Activated CD8-positive, alpha-beta memory T cell treated with anti-CD3 and anti-CD28 coated beads for 48 hours (primary cell): ENCODE measurements around the gene VIPR2.
"Not testable (repeated sequence)": the region's sequence is repeated elsewhere in the genome, so short reads cannot be mapped to it uniquely, and the experiment has no call there.

ENCODE experiments used
- DNase-seq, 3 experiments: peaks; one replicate each; pipeline ENCODE4 v3.0.0-alpha.2; 2020; ENCODE audit warnings: low read depth in 2 of 3, low spot score in 2 of 3

VIPR2 gene

GRCh38 chr7:159094023-159094740 is 50.5 kb downstream of the VIPR2 start:
- no peak for DNase-seq

- no peak for DNase-seq
These were observed 51.2 kb downstream of the VIPR2 start for GRCh38 chr7:159093351-159093971.

- DNase-seq: no peak
These were observed 52.0 kb downstream of the VIPR2 start for GRCh38 chr7:159092701-159093121.

- DNase-seq: no peak
These were observed 52.9 kb downstream of the VIPR2 start for GRCh38 chr7:159091480-159092475.

GRCh38 chr7:159091041-159091440 is 53.6 kb downstream of the VIPR2 start:
- no peak for DNase-seq

- DNase-seq: no peak
These were observed 56.4 kb downstream of the VIPR2 start for GRCh38 chr7:159088016-159088865.

GRCh38 chr7:159086301-159086925 is 58.3 kb downstream of the VIPR2 start:
- DNase-seq: no peak

GRCh38 chr7:159084069-159084801 is 60.4 kb downstream of the VIPR2 start:
- DNase-seq: no peak

- DNase-seq: no peak
These were observed 61.0 kb downstream of the VIPR2 start for GRCh38 chr7:159083698-159084068.

- DNase-seq: no peak
These were observed 61.5 kb downstream of the VIPR2 start for GRCh38 chr7:159083001-159083697.

- DNase-seq: not testable (repeated sequence)
These were observed 62.6 kb downstream of the VIPR2 start for GRCh38 chr7:159082075-159082474.

- DNase-seq: no peak
These were observed 65.8 kb downstream of the VIPR2 start for GRCh38 chr7:159078911-159079270.

GRCh38 chr7:159078193-159078910 is 66.3 kb downstream of the VIPR2 start:
- DNase-seq: no peak

- DNase-seq: no peak
These were observed 68.3 kb downstream of the VIPR2 start for GRCh38 chr7:159076333-159076732.

- no peak for DNase-seq
These were observed 69.0 kb downstream of the VIPR2 start for GRCh38 chr7:159075563-159076238.

GRCh38 chr7:159071260-159071659 is 73.4 kb downstream of the VIPR2 start:
- DNase-seq: no peak

- DNase-seq: no peak
These were observed 74.1 kb downstream of the VIPR2 start for GRCh38 chr7:159070431-159071148.
